ENCODE measurements around the gene BLNK. TPM values are rescaled to one million over a fixed set of nuclear protein-coding genes. Genes with fewer than 3 reads are reported as not detected.
"Not testable (repeated sequence)": the region's sequence is repeated elsewhere in the genome, so short reads cannot be mapped to it uniquely, and the experiment has no call there.

The BLNK gene
- total RNA-seq (2014; rRNA removed) = not detected in 2 replicates
- polyA plus RNA-seq (2012) = not detected

GRCh38 chr10:96271016-96271815, at the start of gene BLNK:
Gene BLNK (minus strand): TSS chr10:96271569. CDS start chr10:96271398, 171 bp downstream.
- DNase-seq (ENCODE audit: low read depth) = peak; percentile 11

- no peak for DNase-seq (ENCODE audit: low read depth)
Measured at GRCh38 chr10:96319754-96320474, 48.5 kb upstream of the BLNK start.

- DNase-seq (ENCODE audit: low read depth) = no peak
Measured at GRCh38 chr10:96317067-96317833, 45.9 kb upstream of the BLNK start.

GRCh38 chr10:96313344-96313743, 42.0 kb upstream of the BLNK start:
- no peak for DNase-seq (ENCODE audit: low read depth)

- DNase-seq (ENCODE audit: low read depth) = no peak
Measured at GRCh38 chr10:96311180-96311715, 39.9 kb upstream of the BLNK start.

- no peak for DNase-seq (ENCODE audit: low read depth)
Measured at GRCh38 chr10:96310321-96310669, 38.9 kb upstream of the BLNK start.

- DNase-seq (ENCODE audit: low read depth) = no peak
Measured at GRCh38 chr10:96309628-96310320, 38.4 kb upstream of the BLNK start.

GRCh38 chr10:96308854-96309253, 37.5 kb upstream of the BLNK start:
- DNase-seq (ENCODE audit: low read depth) = not testable (repeated sequence)

- DNase-seq (ENCODE audit: low read depth) = peak; percentile 2
Measured at GRCh38 chr10:96306516-96306915, 35.1 kb upstream of the BLNK start.

GRCh38 chr10:96305019-96305418, 33.6 kb upstream of the BLNK start:
- DNase-seq (ENCODE audit: low read depth) = no peak

GRCh38 chr10:96304230-96304629, 32.9 kb upstream of the BLNK start, which contains the start of gene DNTT:
Gene DNTT (plus strand): TSS chr10:96304434. CDS start chr10:96304498, 64 bp downstream.
- DNase-seq (ENCODE audit: low read depth) = no peak

GRCh38 chr10:96301616-96302015, 30.2 kb upstream of the BLNK start:
- no peak for DNase-seq (ENCODE audit: low read depth)

GRCh38 chr10:96299383-96299782, 28.0 kb upstream of the BLNK start:
- no peak for DNase-seq (ENCODE audit: low read depth)

- DNase-seq (ENCODE audit: low read depth) = no peak
Measured at GRCh38 chr10:96298362-96298761, 27.0 kb upstream of the BLNK start.

GRCh38 chr10:96297486-96297885, 26.1 kb upstream of the BLNK start:
- DNase-seq (ENCODE audit: low read depth) = no peak

GRCh38 chr10:96295475-96295874, 24.1 kb upstream of the BLNK start:
- DNase-seq (ENCODE audit: low read depth) = no peak

- DNase-seq (ENCODE audit: low read depth) = peak; percentile 37
Measured at GRCh38 chr10:96292971-96293920, 21.9 kb upstream of the BLNK start.

- DNase-seq (ENCODE audit: low read depth) = no peak
Measured at GRCh38 chr10:96290368-96291133, 19.2 kb upstream of the BLNK start.

GRCh38 chr10:96289218-96289910, 18.0 kb upstream of the BLNK start:
- DNase-seq (ENCODE audit: low read depth) = no peak

Data from LHCN-M2 (cell line).